Uterus (tissue), 4 donors: ENCODE data around the gene HPSE2. TPM values are rescaled to one million over a fixed set of nuclear protein-coding genes. Genes with fewer than 3 reads are reported as not detected.
A peak's percentile ranks its signal among the peaks of the same experiment; 100 is the strongest.

ENCODE experiments used
- DNase-seq, 2 donors: peaks; one replicate each; pipeline ENCODE4 v3.0.0-alpha.2; 2019 to 2020
- H3K27ac ChIP-seq, 2 donors: fragments of 200-600 bp; sonication (generic); 1 replicate in 1 of 2; 2 replicates in 1 of 2; pipeline ENCODE4 v1.5.1; 2016 to 2018
- H3K27me3 ChIP-seq, 2 donors: fragments of 200-600 bp; sonication (generic); one replicate each; pipeline ENCODE4 v1.5.1; 2018 to 2019; ENCODE audit warnings: control low read depth in 1 of 2
- H3K36me3 ChIP-seq, 2 donors: fragments of 200-600 bp; sonication (generic); one replicate each; pipeline ENCODE4 v1.5.1; 2019; ENCODE audit warnings: control low read depth in 1 of 2
- H3K4me1 ChIP-seq, 2 donors: fragments of 200-600 bp; sonication (generic); one replicate each; pipeline ENCODE4 v1.5.1; 2018 to 2019; ENCODE audit warnings: control low read depth in 1 of 2
- H3K4me3 ChIP-seq, 2 donors: fragments of 200-600 bp; sonication (generic); 1 replicate in 1 of 2; 2 replicates in 1 of 2; pipeline ENCODE4 v1.5.1; 2018 to 2019; ENCODE audit warnings: mild to moderate bottlenecking in 1 of 2
- H3K9me3 ChIP-seq, 2 donors: fragments of 200-600 bp; sonication (generic); one replicate each; pipeline ENCODE4 v1.5.1; 2019; ENCODE audit warnings: control low read depth in 1 of 2
- POLR2A ChIP-seq, 2 donors: fragments of 450-650 bp; IDR thresholded peaks; one replicate each; pipeline ENCODE4 v1.6.1; 2016; ENCODE audit warnings: antibody characterized with exemption in 2 of 2, mild to moderate bottlenecking in 1 of 2, moderate library complexity in 1 of 2
- intact Hi-C: fragments of 100-400 bp; cut with DNase I; formaldehyde crosslinking; loops from one replicate; pipeline ENCODE4 v1.15.1; 2023; ENCODE audit warnings: low total_unique reads
- total RNA-seq, 4 donors: library from RNA; depleted of rRNA in 3 of 4; stranded (reverse); fragments of >200 nt in 3 of 4; gene quantifications; one replicate each; pipeline versions ENCODE4 v1.1.0 to v1.2.4, GENCODE V29; 2014 to 2023
- TF ChIP-seq, protein P1 (sequence below), 4 experiments: fragments of 200-600 bp in 2 of 4; fragments of 450-650 bp in 2 of 4; sonication (generic) in 2 of 4; IDR thresholded peaks; one replicate each; pipeline ENCODE4 v1.5.1; 2016 to 2019; ENCODE audit warnings: antibody characterized with exemption in 4 of 4, mild to moderate bottlenecking in 2 of 4, moderate library complexity in 1 of 4
- donor health status: DM: yes; HTN: yes; CAD: no.

The HPSE2 gene
- total RNA-seq, 4 donors from 2014 or later = 7.0 to 13.6 (median 7.7) TPM; not detected in 1

DNA sequence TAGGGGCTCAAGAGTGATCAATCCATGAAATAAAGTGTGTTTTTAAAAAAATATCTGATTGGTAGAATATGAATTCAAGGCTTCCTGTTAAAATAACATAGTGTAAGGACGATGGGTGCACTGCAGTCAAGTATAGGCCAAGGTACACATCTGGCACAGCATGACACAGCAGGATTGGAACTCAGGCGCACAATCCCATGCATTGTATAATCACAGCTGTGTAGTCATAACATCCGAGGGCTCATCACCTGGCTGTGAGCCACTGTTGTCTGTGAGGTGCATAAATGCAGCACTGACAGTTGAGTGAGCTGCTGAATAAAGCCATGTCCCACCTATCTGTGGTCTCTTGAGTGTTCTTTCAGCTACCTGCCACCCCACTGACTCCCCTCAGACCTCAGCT is 646.6 kb downstream of the HPSE2 start:
- no peak overlapping the region for H3K4me3 ChIP-seq
- no peaks in the 10 kb centered on the region for H3K27me3 ChIP-seq
- peak overlapping the region in 1 of 2 donors; percentile 67 for H3K27ac ChIP-seq
- no peaks in the 10 kb centered on the region for H3K9me3 ChIP-seq
- TF ChIP-seq, protein P1, sequence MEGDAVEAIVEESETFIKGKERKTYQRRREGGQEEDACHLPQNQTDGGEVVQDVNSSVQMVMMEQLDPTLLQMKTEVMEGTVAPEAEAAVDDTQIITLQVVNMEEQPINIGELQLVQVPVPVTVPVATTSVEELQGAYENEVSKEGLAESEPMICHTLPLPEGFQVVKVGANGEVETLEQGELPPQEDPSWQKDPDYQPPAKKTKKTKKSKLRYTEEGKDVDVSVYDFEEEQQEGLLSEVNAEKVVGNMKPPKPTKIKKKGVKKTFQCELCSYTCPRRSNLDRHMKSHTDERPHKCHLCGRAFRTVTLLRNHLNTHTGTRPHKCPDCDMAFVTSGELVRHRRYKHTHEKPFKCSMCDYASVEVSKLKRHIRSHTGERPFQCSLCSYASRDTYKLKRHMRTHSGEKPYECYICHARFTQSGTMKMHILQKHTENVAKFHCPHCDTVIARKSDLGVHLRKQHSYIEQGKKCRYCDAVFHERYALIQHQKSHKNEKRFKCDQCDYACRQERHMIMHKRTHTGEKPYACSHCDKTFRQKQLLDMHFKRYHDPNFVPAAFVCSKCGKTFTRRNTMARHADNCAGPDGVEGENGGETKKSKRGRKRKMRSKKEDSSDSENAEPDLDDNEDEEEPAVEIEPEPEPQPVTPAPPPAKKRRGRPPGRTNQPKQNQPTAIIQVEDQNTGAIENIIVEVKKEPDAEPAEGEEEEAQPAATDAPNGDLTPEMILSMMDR (IDR thresholded peaks at IDR 0.05) = no peak
- no peak for TF ChIP-seq POLR2A (IDR thresholded peaks at IDR 0.05)
- no peak for DNase-seq
- H3K36me3 ChIP-seq = no peaks in the 10 kb centered on the region
- H3K4me1 ChIP-seq = no peaks in the 10 kb centered on the region
- intact Hi-C loops = no loop called here

DNA sequence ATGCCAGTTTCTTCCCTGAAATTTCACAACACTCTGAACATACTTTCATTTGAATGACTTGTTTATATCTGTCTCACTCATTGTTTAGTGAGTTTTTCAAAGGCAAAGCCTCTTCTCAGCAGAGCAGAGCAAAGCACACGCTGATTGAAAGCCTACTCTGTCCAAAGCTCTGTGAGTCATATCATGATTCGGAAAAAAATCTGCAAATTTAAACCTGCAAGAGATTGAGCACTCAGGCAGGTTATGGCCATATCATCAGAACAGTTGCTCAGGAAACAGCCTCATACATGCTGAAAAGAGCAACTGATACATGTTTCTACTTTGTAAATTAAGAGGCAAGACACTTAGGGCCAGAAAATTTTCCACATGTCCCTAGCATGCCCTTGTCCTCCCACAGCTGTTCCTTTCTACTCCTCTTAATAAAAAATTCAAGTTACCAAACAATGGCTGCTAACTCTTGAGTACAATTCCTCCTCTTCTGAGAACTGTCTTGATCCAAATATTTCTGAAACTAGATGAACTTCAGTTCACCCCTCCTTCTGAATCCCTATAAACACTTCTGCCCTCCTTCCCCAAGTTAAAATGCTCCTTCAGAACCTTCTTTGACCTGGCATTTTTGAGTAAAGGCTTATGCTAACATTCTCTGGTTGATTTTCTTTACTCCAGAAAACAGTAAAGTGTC is 648.4 kb downstream of the HPSE2 start:
- intact Hi-C loops = no loop called here
- H3K4me1 ChIP-seq = no peaks in the 10 kb centered on the region
- DNase-seq = no peak
- H3K36me3 ChIP-seq = no peaks in the 10 kb centered on the region
- no peak overlapping the region for H3K4me3 ChIP-seq
- peak overlapping the region in 1 of 2 donors; percentile 67 for H3K27ac ChIP-seq
- no peaks in the 10 kb centered on the region for H3K27me3 ChIP-seq
- TF ChIP-seq, protein P1 (IDR thresholded peaks at IDR 0.05) = no peak
- no peak for TF ChIP-seq POLR2A (IDR thresholded peaks at IDR 0.05)
- no peaks in the 10 kb centered on the region for H3K9me3 ChIP-seq

DNA sequence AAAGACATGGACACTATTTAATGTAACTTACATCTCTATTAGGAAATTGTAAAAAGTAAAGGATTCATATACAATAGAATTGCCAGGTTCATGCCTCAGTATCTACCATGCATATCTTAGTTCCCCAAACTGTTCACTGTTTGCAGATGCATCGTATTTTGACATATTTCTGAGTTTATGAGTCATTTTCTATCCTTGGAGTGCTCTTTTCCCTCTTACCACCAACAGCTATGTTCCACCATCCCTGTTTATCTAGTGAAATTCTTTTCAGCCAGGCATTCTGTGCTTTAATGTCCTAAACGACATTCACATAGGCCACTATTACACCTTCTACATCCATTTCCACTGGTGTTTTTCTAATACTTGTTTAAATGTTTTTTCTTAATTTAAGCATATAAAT is 649.6 kb downstream of the HPSE2 start:
- no peaks in the 10 kb centered on the region for H3K4me1 ChIP-seq
- intact Hi-C loops = no loop called here

GRCh38 chr10:98582363-98582762 is 653.3 kb downstream of the HPSE2 start:
- no peaks in the 10 kb centered on the region for H3K27me3 ChIP-seq
- no peak for TF ChIP-seq POLR2A (IDR thresholded peaks at IDR 0.05)
- TF ChIP-seq, protein P1 (IDR thresholded peaks at IDR 0.05) = no peak
- no peaks in the 10 kb centered on the region for H3K36me3 ChIP-seq
- H3K4me1 ChIP-seq = no peaks in the 10 kb centered on the region
- no peaks in the 10 kb centered on the region for H3K9me3 ChIP-seq
- no peak overlapping the region for H3K4me3 ChIP-seq
- intact Hi-C loops = no loop called here
- no peak for DNase-seq
- H3K27ac ChIP-seq = no peak overlapping the region

More for the DNA sequence above, 649.6 kb downstream of the HPSE2 start:
- Histone ChIP-seq H3K4me3 (no peak overlapping the region), H3K36me3 (no peaks in the 10 kb centered on the region), H3K27ac (no peak overlapping the region), H3K27me3 (no peaks in the 10 kb centered on the region), H3K9me3 (no peaks in the 10 kb centered on the region)
- DNase-seq = no peak
- TF ChIP-seq, protein P1 (IDR thresholded peaks at IDR 0.05) = no peak

DNA sequence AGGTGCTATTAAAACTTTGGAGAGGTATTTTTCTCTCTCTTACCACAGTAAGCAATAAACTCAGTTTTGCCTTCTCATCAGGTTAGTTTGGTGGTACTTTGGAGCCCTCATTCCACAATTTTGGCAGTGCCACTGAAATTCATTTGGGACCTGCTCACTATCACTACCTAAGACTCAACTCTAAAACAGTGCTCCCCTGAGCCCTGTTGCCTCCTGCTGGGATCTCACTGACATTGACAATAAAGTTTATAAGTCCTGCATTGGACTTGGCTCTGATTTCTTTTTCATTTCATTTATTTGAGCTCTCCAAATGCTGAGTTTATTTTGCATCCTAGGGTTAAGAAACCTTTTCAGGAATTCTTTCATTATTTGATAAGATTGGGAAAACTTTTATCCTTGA is 658.1 kb downstream of the HPSE2 start:
- TF ChIP-seq, protein P1 (IDR thresholded peaks at IDR 0.05) = no peak
- no peak for TF ChIP-seq POLR2A (IDR thresholded peaks at IDR 0.05)
- intact Hi-C loops = no loop called here
- H3K9me3 ChIP-seq = no peaks in the 10 kb centered on the region
- no peaks in the 10 kb centered on the region for H3K27me3 ChIP-seq
- no peak for DNase-seq
- no peaks in the 10 kb centered on the region for H3K36me3 ChIP-seq
- no peak overlapping the region for H3K4me3 ChIP-seq
- no peaks in the 10 kb centered on the region for H3K4me1 ChIP-seq
- H3K27ac ChIP-seq = no peak overlapping the region
